NCI-H1436 (cell line): Measurements from ENCODE around the gene ATOSA.
A peak's percentile ranks its signal among the peaks of the same experiment; 100 is the strongest.

ENCODE experiments used
- DNase-seq: peaks from one replicate; lab custom pipeline; 2025; lab: John Stamatoyannopoulos, UW

ATOSA gene

GRCh38 chr15:52682200-52682599, 3.0 kb upstream of the ATOSA start:
- DNase-seq: no peak

GRCh38 chr15:52681441-52681840, 2.3 kb upstream of the ATOSA start:
- DNase-seq: no peak

- no peak for DNase-seq
These were observed 1.6 kb upstream of the ATOSA start for GRCh38 chr15:52680761-52681160.

DNA sequence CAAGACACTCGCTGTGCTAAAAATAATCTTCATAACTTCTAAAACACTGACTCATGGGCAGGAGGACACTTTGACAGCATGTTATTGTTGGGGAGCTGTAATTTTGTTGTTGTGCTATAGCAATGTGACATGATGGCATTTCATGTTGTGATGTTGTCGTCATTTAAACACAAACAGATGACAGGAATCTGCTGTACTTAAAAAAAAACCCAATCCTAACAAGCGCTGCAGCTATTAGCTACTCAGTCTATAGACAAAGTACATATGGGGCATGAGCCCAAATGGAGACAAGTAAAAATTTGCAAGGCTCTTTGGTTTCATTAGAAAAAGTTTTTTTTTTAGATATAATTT, 828 bp upstream of the ATOSA start:
- DNase-seq: no peak

- DNase-seq: peak; percentile 7
These were observed 538 bp downstream of the ATOSA start for GRCh38 chr15:52678468-52679231.

DNA sequence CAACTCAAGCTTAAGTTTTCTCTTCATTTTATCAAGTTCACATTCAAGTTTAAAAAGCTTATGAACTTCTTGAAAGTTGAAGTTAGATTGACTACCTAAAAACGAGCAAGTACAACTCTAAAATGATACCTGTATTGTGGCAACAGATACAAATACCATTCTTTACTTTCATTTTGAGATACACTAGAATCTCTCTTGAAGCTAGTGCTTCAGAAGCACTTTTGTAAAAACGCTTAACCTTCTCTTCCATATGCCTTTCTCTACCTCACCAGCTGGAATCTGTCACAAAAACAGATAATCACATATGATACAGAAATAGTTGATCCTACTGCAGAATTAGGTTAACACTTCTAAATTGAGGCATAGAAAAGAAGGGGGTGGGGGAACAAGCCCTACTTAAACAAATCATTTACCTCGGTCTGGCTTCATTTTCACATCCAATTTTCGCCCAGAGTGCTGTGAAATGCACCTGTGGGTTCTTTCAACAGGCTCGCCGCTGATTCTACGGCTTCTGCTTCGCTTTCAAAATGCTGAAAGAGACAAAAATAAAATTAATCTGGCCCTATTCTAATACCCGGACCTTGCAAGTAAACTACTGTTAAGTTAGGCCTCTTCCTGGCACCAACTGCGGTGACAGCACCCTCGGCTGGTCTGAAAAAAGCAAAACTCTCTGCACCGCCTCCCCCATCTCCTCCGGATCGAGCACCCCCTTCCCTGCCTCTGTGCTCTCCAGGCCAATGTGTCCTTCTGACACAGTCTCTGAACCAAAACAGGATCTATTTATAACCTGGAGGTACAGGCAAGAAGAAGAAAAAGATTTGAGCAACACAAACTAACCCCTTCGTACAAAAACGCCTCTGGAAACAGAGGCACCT, 1.4 kb downstream of the ATOSA start:
- DNase-seq: peak; percentile 7

- no peak for DNase-seq
These were observed 4.4 kb downstream of the ATOSA start for GRCh38 chr15:52674831-52675230.

DNA sequence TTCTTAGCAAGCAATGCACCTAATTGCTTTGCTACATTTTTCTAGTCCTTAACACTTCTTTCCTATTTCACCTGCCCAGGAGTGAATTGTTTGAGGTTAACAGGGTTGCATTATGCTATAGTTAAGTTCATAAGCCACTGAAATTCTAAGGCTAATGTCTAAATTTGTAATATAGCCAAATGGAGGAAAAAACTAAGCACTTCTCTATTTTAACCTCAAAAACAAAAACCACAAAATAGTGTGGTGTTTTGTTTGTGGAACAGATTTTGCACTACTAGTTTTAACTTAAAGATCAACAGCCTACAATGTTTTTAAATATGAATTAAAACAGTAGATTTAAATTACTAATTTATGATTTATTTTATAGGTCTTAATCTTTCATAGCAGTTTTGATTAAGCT, 5.5 kb downstream of the ATOSA start:
- DNase-seq: no peak

- no peak for DNase-seq
These were observed 5.9 kb downstream of the ATOSA start for GRCh38 chr15:52673312-52673711.

DNA sequence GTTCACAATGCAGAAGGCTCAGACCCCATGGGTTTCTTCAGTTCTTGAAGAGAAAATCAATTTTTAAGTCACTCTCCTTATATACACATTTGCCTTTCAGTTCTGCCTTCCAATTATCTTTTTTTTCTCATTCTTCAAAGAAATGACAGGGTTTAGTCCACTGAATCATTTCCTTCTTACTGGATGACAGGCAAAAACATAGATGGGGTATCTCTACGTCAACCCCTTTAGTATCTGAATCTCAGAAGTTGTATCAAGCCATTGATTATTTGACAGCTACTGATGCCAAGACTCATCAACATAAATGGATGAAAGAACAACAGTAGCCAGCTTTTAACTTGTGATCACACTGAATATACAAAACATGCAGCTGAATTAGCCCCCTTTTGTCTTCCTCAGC, 6.5 kb downstream of the ATOSA start:
- DNase-seq: no peak

GRCh38 chr15:52670087-52670486, 9.1 kb downstream of the ATOSA start:
- no peak for DNase-seq

DNA sequence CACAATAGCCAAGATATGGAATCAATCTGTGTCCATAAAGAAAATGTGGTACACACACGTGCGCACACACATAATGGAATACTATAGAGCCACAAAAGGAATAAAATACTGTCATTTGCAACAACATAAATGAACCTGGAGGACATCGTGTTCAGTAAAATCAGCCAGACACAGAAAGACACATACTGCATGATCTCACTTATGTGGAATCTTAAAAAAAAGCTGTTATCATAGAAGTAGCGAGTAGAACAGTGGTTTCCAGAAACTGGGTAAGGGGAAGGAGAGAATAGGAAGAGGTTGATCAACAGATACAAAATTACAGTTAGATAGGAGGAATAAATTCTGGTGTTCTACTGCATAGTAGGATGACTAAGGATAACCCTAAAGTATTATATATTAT, 11.1 kb downstream of the ATOSA start:
- no peak for DNase-seq

DNA sequence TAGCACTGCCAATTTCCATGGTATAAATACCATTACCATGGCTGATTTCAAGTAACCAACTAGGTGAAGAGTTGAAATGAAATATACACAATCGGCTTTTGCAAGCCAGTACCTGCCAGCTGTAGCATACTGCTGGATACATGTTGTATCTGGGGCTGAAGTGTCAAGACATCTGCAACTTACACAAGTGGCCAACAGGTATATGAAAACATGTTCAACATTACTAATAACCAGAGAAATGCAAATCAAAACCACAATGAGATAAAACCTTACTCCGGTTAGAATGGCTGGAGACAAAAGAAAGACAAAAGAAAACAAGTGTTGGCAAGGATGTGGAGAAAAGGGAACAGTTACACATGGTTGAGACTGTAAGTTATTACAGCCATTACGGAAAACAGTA, 11.6 kb downstream of the ATOSA start:
- DNase-seq: no peak

- no peak for DNase-seq
These were observed 15.5 kb downstream of the ATOSA start for GRCh38 chr15:52663536-52664294.

- no peak for DNase-seq
These were observed 17.3 kb downstream of the ATOSA start for GRCh38 chr15:52661909-52662308.

GRCh38 chr15:52660192-52660591, 19.0 kb downstream of the ATOSA start:
- DNase-seq: no peak

- no peak for DNase-seq
These were observed 20.2 kb downstream of the ATOSA start for GRCh38 chr15:52658955-52659354.

- no peak for DNase-seq
These were observed 21.9 kb downstream of the ATOSA start for GRCh38 chr15:52657338-52657737.

DNA sequence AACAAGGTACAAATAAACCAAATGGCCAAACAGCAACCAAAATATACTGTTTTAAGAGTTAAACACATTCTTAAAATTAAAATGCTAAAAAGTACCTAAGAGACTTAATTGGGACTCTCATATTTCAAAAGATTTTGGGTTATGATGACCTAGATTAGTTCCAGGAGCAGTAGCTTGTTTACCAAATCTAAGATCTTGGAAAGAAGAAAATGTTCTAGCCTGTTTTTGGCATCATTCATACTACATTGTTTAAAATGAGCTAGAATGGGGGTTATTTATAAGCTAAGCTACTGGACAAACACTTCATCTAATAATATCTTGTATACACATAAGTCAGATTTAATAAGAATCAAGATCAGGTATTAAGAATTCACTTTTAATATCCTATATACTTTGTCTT, 22.8 kb downstream of the ATOSA start:
- DNase-seq: no peak

DNA sequence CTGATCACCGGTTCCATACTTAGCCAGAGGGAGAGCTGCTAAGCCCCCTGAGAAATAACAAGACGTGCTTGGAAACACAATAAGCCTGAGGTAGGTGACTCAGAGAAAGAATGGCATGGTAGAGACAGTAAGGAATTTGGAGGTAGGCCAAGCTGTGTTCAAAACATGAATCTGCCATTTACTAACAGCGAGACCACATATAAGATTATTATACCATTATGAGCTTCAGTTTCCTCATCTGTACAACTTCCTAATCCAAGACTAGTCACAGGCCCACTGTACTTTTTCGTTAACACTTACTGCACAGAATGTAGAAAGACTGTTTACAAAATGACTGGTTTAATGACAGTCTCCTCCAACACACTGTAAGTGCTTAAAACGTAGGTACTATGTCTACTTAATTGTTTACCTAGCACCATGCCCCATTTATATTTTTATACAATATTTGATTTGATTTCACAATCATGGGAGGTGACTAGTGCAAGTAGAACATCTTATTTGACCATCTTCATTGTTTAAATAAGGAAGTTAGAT, 25.7 kb downstream of the ATOSA start:
- no peak for DNase-seq

- no peak for DNase-seq
These were observed 26.2 kb downstream of the ATOSA start for GRCh38 chr15:52652984-52653383.

- DNase-seq: no peak
These were observed 26.9 kb downstream of the ATOSA start for GRCh38 chr15:52652286-52652685.
